Gastroesophageal sphincter (tissue), 4 donors: ENCODE measurements around the gene SLC25A13. TPM values are rescaled to one million over a fixed set of nuclear protein-coding genes. Genes with fewer than 3 reads are reported as not detected.

Source experiments
- ATAC-seq: fragments of 150-250 bp; one replicate; pipeline ENCODE4 v1.9.1; 2016; ENCODE audit warnings: mild to moderate bottlenecking, moderate library complexity
- H3K27ac ChIP-seq, 4 donors: fragments of 200-600 bp; sonication (generic) in 3 of 4; 1 replicate in 3 of 4; 2 replicates in 1 of 4; pipeline ENCODE4 v1.5.1; 2016 to 2019
- H3K27me3 ChIP-seq: fragments of 200-600 bp; sonication (generic); one replicate; pipeline ENCODE4 v1.5.1; 2019
- H3K36me3 ChIP-seq, 2 donors: fragments of 200-600 bp; sonication (generic); one replicate each; pipeline ENCODE4 v1.5.1; 2019; ENCODE audit warnings: control low read depth in 1 of 2
- H3K4me1 ChIP-seq, 3 donors: fragments of 200-600 bp; sonication (generic); 1 replicate in 2 of 3; 2 replicates in 1 of 3; pipeline ENCODE4 v1.5.1; 2016 to 2019; ENCODE audit warnings: control low read depth in 2 of 3
- H3K4me3 ChIP-seq, 2 donors: fragments of 200-600 bp; sonication (generic); one replicate each; pipeline ENCODE4 v1.5.1; 2019; ENCODE audit warnings: mild to moderate bottlenecking in 1 of 2, moderate library complexity in 1 of 2
- H3K9me3 ChIP-seq, 3 donors: fragments of 200-600 bp; sonication (generic); one replicate each; pipeline ENCODE4 v1.5.1; 2017 to 2019; ENCODE audit warnings: control low read depth in 2 of 3
- CTCF ChIP-seq, 4 experiments: fragments of 200-600 bp in 2 of 4; fragments of 450-650 bp in 2 of 4; sonication (generic) in 1 of 4; IDR thresholded peaks; one replicate each; pipeline ENCODE4 v1.5.1; 2017 to 2019; ENCODE audit warnings: antibody characterized with exemption in 4 of 4, mild to moderate bottlenecking in 2 of 4, moderate library complexity in 2 of 4
- EP300 ChIP-seq: sonication (generic); formaldehyde crosslinking; IDR thresholded peaks from one replicate; pipeline ENCODE4 v1.6.1; 2017; ENCODE audit warnings: antibody characterized with exemption, mild to moderate bottlenecking
- POLR2A ChIP-seq, 2 donors: fragments of 450-650 bp; IDR thresholded peaks; one replicate each; pipeline ENCODE4 v1.6.1; 2017; ENCODE audit warnings: antibody characterized with exemption in 2 of 2, mild to moderate bottlenecking in 2 of 2, moderate library complexity in 1 of 2
- POLR2AphosphoS5 ChIP-seq: sonication (generic); formaldehyde crosslinking; IDR thresholded peaks from one replicate; pipeline ENCODE4 v1.6.1; 2017; ENCODE audit warnings: antibody characterized with exemption
- WGBS, 2 donors: methylation state at CpG; one replicate each; pipeline ENCODE4 v1.1.5; 2018; ENCODE audit warnings: low coverage in 1 of 2; 5-methylcytosine and 5-hydroxymethylcytosine counted together
- total RNA-seq, 4 donors: library from RNA; depleted of rRNA; stranded (reverse); fragments of >200 nt; gene quantifications; one replicate each; pipeline ENCODE4 v1.1.0, GENCODE V29; 2016

SLC25A13 gene
- total RNA-seq, 4 donors from 2014 or later, result 19.0 to 42.0 (median 28.0) TPM

GRCh38 chr7:96084881-96085553 lies 236.9 kb downstream of the SLC25A13 start:
- Histone ChIP-seq H3K9me3 (no peaks in the 10 kb centered on the region), H3K4me3 (no peak overlapping the region), H3K4me1 (no peaks in the 10 kb centered on the region), H3K36me3 (no peaks in the 10 kb centered on the region), H3K27ac (no peak overlapping the region), H3K27me3 (no peaks in the 10 kb centered on the region)
- no peak for ATAC-seq
- TF ChIP-seq POLR2A (IDR thresholded peaks at IDR 0.05) (no peak), CTCF (IDR thresholded peaks at IDR 0.05) (no peak), POLR2AphosphoS5 (no peak), EP300 (no peak)
- WGBS, 2 donors, result 100% methylated on average over 1 of the region's 1 CpG

- no peak for TF ChIP-seq POLR2A (IDR thresholded peaks at IDR 0.05)
- TF ChIP-seq CTCF (IDR thresholded peaks at IDR 0.05), result no peak
- TF ChIP-seq EP300, result no peak
- no peak for TF ChIP-seq POLR2AphosphoS5
- H3K36me3 ChIP-seq, result no peaks in the 10 kb centered on the region
- H3K9me3 ChIP-seq, result no peaks in the 10 kb centered on the region
- 84 to 86% methylated on average over 5 to 6 of the region's 6 CpGs for WGBS, 2 donors
- H3K27ac ChIP-seq, result no peak overlapping the region
- peaks cover 0 to 11% (median 4%) of the 10 kb centered on the region in 3 donors for H3K4me1 ChIP-seq
- no peak overlapping the region for H3K4me3 ChIP-seq
- peaks cover 13% of the 10 kb centered on the region for H3K27me3 ChIP-seq
- ATAC-seq, result no peak
Observed at GRCh38 chr7:96080027-96080426, 241.9 kb downstream of the SLC25A13 start.

- H3K36me3 ChIP-seq, result no peaks in the 10 kb centered on the region
- TF ChIP-seq POLR2AphosphoS5, result no peak
- TF ChIP-seq EP300, result no peak
- no peak for TF ChIP-seq POLR2A (IDR thresholded peaks at IDR 0.05)
- no peak for TF ChIP-seq CTCF (IDR thresholded peaks at IDR 0.05)
- 14 to 19% methylated on average over 8 to 10 of the region's 10 CpGs for WGBS, 2 donors
- peaks cover 0 to 11% (median 4%) of the 10 kb centered on the region in 3 donors for H3K4me1 ChIP-seq
- no peaks in the 10 kb centered on the region for H3K9me3 ChIP-seq
- H3K4me3 ChIP-seq, result peak overlapping the region in 1 of 2 donors; percentile 52
- no peak for ATAC-seq
- H3K27me3 ChIP-seq, result peaks cover 13% of the 10 kb centered on the region
- no peak overlapping the region for H3K27ac ChIP-seq
Observed at GRCh38 chr7:96076350-96076707, 245.6 kb downstream of the SLC25A13 start.

GRCh38 chr7:96075510-96076349 lies 246.2 kb downstream of the SLC25A13 start:
- Histone ChIP-seq H3K36me3 (no peaks in the 10 kb centered on the region), H3K4me1 (peaks cover 0 to 11% (median 4%) of the 10 kb centered on the region in 3 donors), H3K27me3 (peaks cover 13% of the 10 kb centered on the region), H3K27ac (no peak overlapping the region), H3K4me3 (peak overlapping the region; percentile 23 to 52), H3K9me3 (no peaks in the 10 kb centered on the region)
- WGBS, 2 donors, result 2 to 3% methylated on average over 9 to 37 of the region's 47 CpGs
- peak; percentile 81 for ATAC-seq
- TF ChIP-seq POLR2A (IDR thresholded peaks at IDR 0.05) (no peak), EP300 (no peak), POLR2AphosphoS5 (no peak), CTCF (IDR thresholded peaks at IDR 0.05) (peak; percentile 52 to 88 (median 58))
